Gastrocnemius medialis (tissue), 4 donors: ENCODE results near the gene PIK3R3. TPM values are rescaled to one million over a fixed set of nuclear protein-coding genes. Genes with fewer than 3 reads are reported as not detected.

Experiments
- ATAC-seq, 2 donors: fragments of 150-250 bp; one replicate each; pipeline ENCODE4 v1.9.1; 2016
- DNase-seq, 2 donors: peaks; one replicate each; pipeline ENCODE4 v3.0.0-alpha.2; 2019
- H3K27ac ChIP-seq, 4 donors: fragments of 200-600 bp; sonication (generic); 1 replicate in 1 of 4; 2 replicates in 3 of 4; pipeline ENCODE4 v1.5.1; 2016 to 2018; ENCODE audit warnings: mild to moderate bottlenecking in 2 of 4, moderate library complexity in 1 of 4
- H3K27me3 ChIP-seq, 3 donors: fragments of 200-600 bp; sonication (generic) in 2 of 3; 1 replicate in 1 of 3; 2 replicates in 2 of 3; pipeline versions ENCODE4 v1.5.1 to v1.6.0; 2016 to 2019; ENCODE audit warnings: mild to moderate bottlenecking in 1 of 3, moderate library complexity in 1 of 3
- H3K36me3 ChIP-seq, 2 donors: fragments of 200-600 bp; sonication (generic) in 1 of 2; one replicate each; pipeline ENCODE4 v1.5.1; 2017 to 2018
- H3K4me1 ChIP-seq, 2 donors: fragments of 200-600 bp; sonication (generic) in 1 of 2; one replicate each; pipeline ENCODE4 v1.5.1; 2016 to 2017; ENCODE audit warnings: mild to moderate bottlenecking in 2 of 2
- H3K4me3 ChIP-seq, 4 donors: fragments of 200-600 bp; sonication (generic) in 3 of 4; 1 replicate in 1 of 4; 2 replicates in 3 of 4; pipeline ENCODE4 v1.5.1; 2016 to 2019; ENCODE audit warnings: mild to moderate bottlenecking in 2 of 4
- H3K9me3 ChIP-seq, 3 donors: fragments of 200-600 bp; sonication (generic) in 2 of 3; 1 replicate in 1 of 3; 2 replicates in 2 of 3; pipeline ENCODE4 v1.5.1; 2016 to 2019
- POLR2A ChIP-seq, 2 donors: fragments of 450-650 bp; IDR thresholded peaks; one replicate each; pipeline ENCODE4 v1.6.1; 2017; ENCODE audit warnings: antibody characterized with exemption in 2 of 2, mild to moderate bottlenecking in 2 of 2, moderate library complexity in 2 of 2
- in situ Hi-C, 4 donors: fragments of 200-750 bp; cut with MboI; loops; one replicate each; pipeline versions ENCODE4 v1.15.0 to v1.8.0; 2017; ENCODE audit warnings: low sequenced_read_pairs in 4 of 4
- intact Hi-C: fragments of 100-400 bp; cut with DNase I; formaldehyde crosslinking; loops from one replicate; pipeline ENCODE4 v1.15.1; 2023; ENCODE audit warnings: low total_unique reads
- total RNA-seq, 4 donors: library from RNA; depleted of rRNA; stranded (reverse); fragments of >200 nt; gene quantifications; one replicate each; pipeline versions ENCODE4 v1.1.0 to v1.2.3, GENCODE V29; 2016
- TF ChIP-seq, protein P1 (sequence below), 5 experiments: fragments of 450-650 bp in 3 of 5; fragments of 200-600 bp in 2 of 5; sonication (generic) in 2 of 5; IDR thresholded peaks in 4 of 5; conservative IDR thresholded peaks in 1 of 5; 1 replicate in 4 of 5; 2 replicates in 1 of 5; pipeline ENCODE4 v1.5.1; 2016 to 2019; ENCODE audit warnings: antibody characterized with exemption in 5 of 5, mild to moderate bottlenecking in 3 of 5, moderate library complexity in 3 of 5

PIK3R3 gene
- total RNA-seq, 4 donors from 2014 or later: 12.1 to 23.8 (median 15.9) TPM

GRCh38 chr1:46131712-46132528 lies 509 bp downstream of the PIK3R3 start:
- H3K4me3 ChIP-seq: peak overlapping the region; percentile 76 to 95 (median 84)
- in situ Hi-C loops (no loop called here), intact Hi-C loops (loop anchor here (2.0 to 10.0 kb wide), 6 partner anchors 43 to 547 kb away; partner anchors contain the start of genes GPBP1L1, MAST2, NASP and TMEM69)
- ATAC-seq (peak; percentile 0 to 3), DNase-seq (peak in 1 of 2 donors; percentile 22)
- peak overlapping the region; percentile 96 to 99 (median 98) for H3K27ac ChIP-seq
- H3K36me3 ChIP-seq: no peaks in the 10 kb centered on the region
- TF ChIP-seq, protein P1, sequence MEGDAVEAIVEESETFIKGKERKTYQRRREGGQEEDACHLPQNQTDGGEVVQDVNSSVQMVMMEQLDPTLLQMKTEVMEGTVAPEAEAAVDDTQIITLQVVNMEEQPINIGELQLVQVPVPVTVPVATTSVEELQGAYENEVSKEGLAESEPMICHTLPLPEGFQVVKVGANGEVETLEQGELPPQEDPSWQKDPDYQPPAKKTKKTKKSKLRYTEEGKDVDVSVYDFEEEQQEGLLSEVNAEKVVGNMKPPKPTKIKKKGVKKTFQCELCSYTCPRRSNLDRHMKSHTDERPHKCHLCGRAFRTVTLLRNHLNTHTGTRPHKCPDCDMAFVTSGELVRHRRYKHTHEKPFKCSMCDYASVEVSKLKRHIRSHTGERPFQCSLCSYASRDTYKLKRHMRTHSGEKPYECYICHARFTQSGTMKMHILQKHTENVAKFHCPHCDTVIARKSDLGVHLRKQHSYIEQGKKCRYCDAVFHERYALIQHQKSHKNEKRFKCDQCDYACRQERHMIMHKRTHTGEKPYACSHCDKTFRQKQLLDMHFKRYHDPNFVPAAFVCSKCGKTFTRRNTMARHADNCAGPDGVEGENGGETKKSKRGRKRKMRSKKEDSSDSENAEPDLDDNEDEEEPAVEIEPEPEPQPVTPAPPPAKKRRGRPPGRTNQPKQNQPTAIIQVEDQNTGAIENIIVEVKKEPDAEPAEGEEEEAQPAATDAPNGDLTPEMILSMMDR (IDR thresholded peaks at IDR 0.05 in 4 of 5, conservative IDR thresholded peaks at IDR 0.05 in 1 of 5): no peak
- no peak for TF ChIP-seq POLR2A (IDR thresholded peaks at IDR 0.05)
- H3K9me3 ChIP-seq: no peaks in the 10 kb centered on the region
- H3K27me3 ChIP-seq: peaks cover 0 to 10% (median 6%) of the 10 kb centered on the region in 3 donors
- peaks cover 39 to 48% of the 10 kb centered on the region in 2 donors for H3K4me1 ChIP-seq

- Histone ChIP-seq H3K4me1 (peaks cover 39 to 48% of the 10 kb centered on the region in 2 donors), H3K27me3 (peaks cover 0 to 10% (median 6%) of the 10 kb centered on the region in 3 donors), H3K4me3 (peak overlapping the region; percentile 76 to 95 (median 84)), H3K36me3 (no peaks in the 10 kb centered on the region), H3K27ac (peak overlapping the region; percentile 96 to 99 (median 98)), H3K9me3 (no peaks in the 10 kb centered on the region)
- intact Hi-C loops: loop anchor here (5.0 to 10.0 kb wide), 4 partner anchors 94 to 546 kb away; partner anchors contain the start of genes GPBP1L1, MAST2, NASP and TMEM69
- in situ Hi-C loops: no loop called here
- no peak for DNase-seq
- TF ChIP-seq, protein P1 (IDR thresholded peaks at IDR 0.05 in 4 of 5, conservative IDR thresholded peaks at IDR 0.05 in 1 of 5): no peak
- TF ChIP-seq POLR2A (IDR thresholded peaks at IDR 0.05): no peak
- no peak for ATAC-seq
Measured at GRCh38 chr1:46131093-46131492, 1.3 kb downstream of the PIK3R3 start.

DNA sequence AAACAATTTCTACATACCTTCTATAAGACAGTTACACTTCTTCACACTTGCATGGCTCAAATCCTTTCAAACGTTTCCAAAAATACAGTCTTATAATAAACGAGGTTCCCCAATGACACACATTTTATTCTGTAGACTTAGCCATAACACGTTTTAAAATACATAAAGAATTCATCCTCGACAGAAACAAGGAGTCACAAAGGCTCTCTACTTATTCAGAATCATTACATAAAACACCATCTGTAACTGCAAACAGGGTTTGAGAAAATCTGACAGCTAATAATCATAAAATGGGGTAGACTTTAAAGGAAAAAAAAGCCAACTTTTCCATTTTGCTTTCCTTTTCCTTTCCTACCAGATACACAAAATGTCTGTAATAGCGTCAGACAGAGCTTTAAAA lies 1.8 kb downstream of the PIK3R3 start:
- H3K9me3 ChIP-seq: no peaks in the 10 kb centered on the region
- no peak for DNase-seq
- no peak for ATAC-seq
- H3K4me1 ChIP-seq: peaks cover 38 to 45% of the 10 kb centered on the region in 2 donors
- in situ Hi-C loops: no loop called here
- TF ChIP-seq POLR2A (IDR thresholded peaks at IDR 0.05): no peak
- TF ChIP-seq, protein P1 (IDR thresholded peaks at IDR 0.05 in 4 of 5, conservative IDR thresholded peaks at IDR 0.05 in 1 of 5): no peak
- intact Hi-C loops: loop anchor here (5.0 to 10.0 kb wide), 4 partner anchors 93 to 546 kb away; partner anchors contain the start of genes GPBP1L1, MAST2, NASP and TMEM69
- peak overlapping the region; percentile 96 to 99 (median 98) for H3K27ac ChIP-seq
- H3K27me3 ChIP-seq: peaks cover 0 to 10% (median 6%) of the 10 kb centered on the region in 3 donors
- peak overlapping the region; percentile 76 to 95 (median 84) for H3K4me3 ChIP-seq
- H3K36me3 ChIP-seq: no peaks in the 10 kb centered on the region

DNA sequence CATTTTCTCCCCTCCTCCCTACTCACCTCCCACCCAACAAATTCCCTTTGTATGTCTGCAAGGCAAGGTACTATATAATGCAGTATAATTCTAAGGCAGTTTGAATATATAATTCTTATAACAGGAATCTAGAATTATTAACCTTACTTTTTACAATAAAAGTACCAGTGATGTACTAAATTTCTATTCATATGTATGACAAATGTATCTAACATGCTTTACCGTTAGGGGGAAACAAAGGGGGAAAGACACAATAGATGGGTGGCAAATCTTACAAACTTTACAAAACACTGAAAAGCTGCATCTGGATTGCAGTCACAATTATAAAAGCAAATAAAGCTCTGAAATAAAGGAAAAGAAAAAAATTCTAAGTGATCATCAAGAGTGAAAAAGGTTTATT lies 2.3 kb downstream of the PIK3R3 start:
- intact Hi-C loops (loop anchor here (5.0 to 10.0 kb wide), 4 partner anchors 93 to 545 kb away; partner anchors contain the start of genes GPBP1L1, MAST2, NASP and TMEM69), in situ Hi-C loops (no loop called here)
- Histone ChIP-seq H3K9me3 (no peaks in the 10 kb centered on the region), H3K4me1 (peaks cover 34 to 40% of the 10 kb centered on the region in 2 donors), H3K27ac (peak overlapping the region in 3 of 4 donors; percentile 96 to 99 (median 98)), H3K4me3 (peak overlapping the region; percentile 76 to 95 (median 84)), H3K36me3 (no peaks in the 10 kb centered on the region), H3K27me3 (peaks cover 0 to 10% (median 6%) of the 10 kb centered on the region in 3 donors)
- DNase-seq (no peak), ATAC-seq (no peak)
- TF ChIP-seq, protein P1 (IDR thresholded peaks at IDR 0.05 in 4 of 5, conservative IDR thresholded peaks at IDR 0.05 in 1 of 5): no peak
- TF ChIP-seq POLR2A (IDR thresholded peaks at IDR 0.05): no peak
